Muscle layer of colon (tissue), 2 donors: ENCODE results near the gene SYNE1.
"Not testable (repeated sequence)": the region's sequence is repeated elsewhere in the genome, so short reads cannot be mapped to it uniquely, and the experiment has no call there.

ENCODE experiments used
- H3K27ac ChIP-seq: one replicate; pipeline ENCODE4 v1.7.0; 2013; ENCODE audit warnings: low read depth, mild to moderate bottlenecking, low read length, moderate library complexity
- H3K27me3 ChIP-seq, 2 donors: one replicate each; pipeline ENCODE4 v1.7.0; 2013; ENCODE audit warnings: low read length in 2 of 2, mild to moderate bottlenecking in 2 of 2; ENCODE audit not compliant: insufficient read depth in 2 of 2, control insufficient read depth in 1 of 2
- H3K36me3 ChIP-seq: one replicate; pipeline ENCODE4 v1.7.0; 2013; ENCODE audit warnings: mild to moderate bottlenecking, low read length; ENCODE audit not compliant: insufficient read depth
- H3K4me1 ChIP-seq: one replicate; pipeline ENCODE4 v1.7.0; 2013; ENCODE audit warnings: mild to moderate bottlenecking, low read length; ENCODE audit not compliant: insufficient read depth
- H3K4me3 ChIP-seq, 2 donors: one replicate each; pipeline ENCODE4 v1.7.0; 2013; ENCODE audit warnings: low read length in 2 of 2, low read depth in 1 of 2, mild to moderate bottlenecking in 1 of 2, moderate library complexity in 1 of 2
- H3K9ac ChIP-seq: one replicate; pipeline ENCODE4 v1.7.0; 2013; ENCODE audit warnings: low read length
- H3K9me3 ChIP-seq: one replicate; pipeline ENCODE4 v1.7.0; 2013; ENCODE audit warnings: mild to moderate bottlenecking, low read length
- donor health status: abdominal sarcoma.
- donor health status: Adenocarcinoma of cecum.

The SYNE1 gene, protein sequence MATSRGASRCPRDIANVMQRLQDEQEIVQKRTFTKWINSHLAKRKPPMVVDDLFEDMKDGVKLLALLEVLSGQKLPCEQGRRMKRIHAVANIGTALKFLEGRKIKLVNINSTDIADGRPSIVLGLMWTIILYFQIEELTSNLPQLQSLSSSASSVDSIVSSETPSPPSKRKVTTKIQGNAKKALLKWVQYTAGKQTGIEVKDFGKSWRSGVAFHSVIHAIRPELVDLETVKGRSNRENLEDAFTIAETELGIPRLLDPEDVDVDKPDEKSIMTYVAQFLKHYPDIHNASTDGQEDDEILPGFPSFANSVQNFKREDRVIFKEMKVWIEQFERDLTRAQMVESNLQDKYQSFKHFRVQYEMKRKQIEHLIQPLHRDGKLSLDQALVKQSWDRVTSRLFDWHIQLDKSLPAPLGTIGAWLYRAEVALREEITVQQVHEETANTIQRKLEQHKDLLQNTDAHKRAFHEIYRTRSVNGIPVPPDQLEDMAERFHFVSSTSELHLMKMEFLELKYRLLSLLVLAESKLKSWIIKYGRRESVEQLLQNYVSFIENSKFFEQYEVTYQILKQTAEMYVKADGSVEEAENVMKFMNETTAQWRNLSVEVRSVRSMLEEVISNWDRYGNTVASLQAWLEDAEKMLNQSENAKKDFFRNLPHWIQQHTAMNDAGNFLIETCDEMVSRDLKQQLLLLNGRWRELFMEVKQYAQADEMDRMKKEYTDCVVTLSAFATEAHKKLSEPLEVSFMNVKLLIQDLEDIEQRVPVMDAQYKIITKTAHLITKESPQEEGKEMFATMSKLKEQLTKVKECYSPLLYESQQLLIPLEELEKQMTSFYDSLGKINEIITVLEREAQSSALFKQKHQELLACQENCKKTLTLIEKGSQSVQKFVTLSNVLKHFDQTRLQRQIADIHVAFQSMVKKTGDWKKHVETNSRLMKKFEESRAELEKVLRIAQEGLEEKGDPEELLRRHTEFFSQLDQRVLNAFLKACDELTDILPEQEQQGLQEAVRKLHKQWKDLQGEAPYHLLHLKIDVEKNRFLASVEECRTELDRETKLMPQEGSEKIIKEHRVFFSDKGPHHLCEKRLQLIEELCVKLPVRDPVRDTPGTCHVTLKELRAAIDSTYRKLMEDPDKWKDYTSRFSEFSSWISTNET (N-terminal part only)

DNA sequence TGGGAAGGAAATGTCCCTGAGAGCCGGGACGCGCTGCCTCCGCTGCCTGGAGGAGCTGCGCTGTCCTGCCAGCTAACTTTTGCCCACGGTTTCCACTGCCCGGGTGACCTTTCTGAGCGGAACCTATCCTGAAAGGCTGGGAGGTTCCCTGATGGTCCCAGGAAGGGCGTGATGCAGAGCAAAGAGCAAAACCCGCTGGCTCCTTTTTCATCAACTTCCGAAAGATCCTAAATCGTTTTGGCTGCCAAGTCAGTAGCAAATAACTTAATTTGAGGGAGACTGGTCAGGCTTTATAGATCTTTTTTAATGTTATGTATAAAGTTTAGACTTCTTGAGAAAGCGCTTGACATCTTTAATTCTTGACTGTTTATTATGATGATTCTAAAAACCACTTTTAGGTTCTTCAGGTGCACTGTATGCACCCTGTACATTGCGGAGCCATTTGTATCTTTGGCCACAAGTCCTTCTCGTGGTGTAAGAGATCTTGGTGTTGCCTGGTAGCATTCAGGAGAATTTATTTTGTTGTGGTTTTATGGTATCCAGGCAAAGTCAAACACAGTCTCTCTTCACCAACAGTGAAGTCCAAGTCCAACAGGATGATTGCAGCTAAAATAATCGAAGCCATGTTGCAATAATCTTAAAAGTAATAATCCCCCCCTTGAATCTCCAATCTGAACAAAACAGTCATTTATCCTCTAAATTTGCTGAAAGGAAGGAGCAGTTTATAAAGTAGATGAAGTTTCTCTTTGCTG is at the start of gene SYNE1:
SYNE1 (minus strand) TSS at position 67 of the 752 bp plus-strand sequence. CDS start 9,031 bp downstream, outside the sequence.
- H3K27me3 ChIP-seq = no peaks in the 10 kb centered on the region
- peaks cover 12% of the 10 kb centered on the region for H3K4me1 ChIP-seq
- H3K4me3 ChIP-seq = peak within 1 kb of the TSS; percentile 81 to 84
- H3K9me3 ChIP-seq = no peaks in the 10 kb centered on the region
- peak within 1 kb of the TSS; percentile 89 for H3K27ac ChIP-seq
- H3K36me3 ChIP-seq = no peaks in the 10 kb centered on the region
- H3K9ac ChIP-seq = peak within 1 kb of the TSS; percentile 53

GRCh38 chr6:152685819-152686218 is 48.7 kb upstream of the SYNE1 start:
- Histone ChIP-seq H3K27me3 (no peaks in the 10 kb centered on the region), H3K9me3 (no peaks in the 10 kb centered on the region), H3K9ac (no peak overlapping the region), H3K4me3 (no peak overlapping the region), H3K4me1 (no peaks in the 10 kb centered on the region), H3K27ac (no peak overlapping the region), H3K36me3 (no peaks in the 10 kb centered on the region)

GRCh38 chr6:152682935-152683334 is 45.8 kb upstream of the SYNE1 start:
- not testable (repeated sequence) for H3K27me3 ChIP-seq, H3K36me3 ChIP-seq, H3K4me3 ChIP-seq, H3K4me1 ChIP-seq, H3K27ac ChIP-seq, H3K9ac ChIP-seq, H3K9me3 ChIP-seq

- Histone ChIP-seq H3K36me3 (no peaks in the 10 kb centered on the region), H3K9me3 (no peaks in the 10 kb centered on the region), H3K27ac (no peak overlapping the region), H3K4me3 (no peak overlapping the region), H3K9ac (no peak overlapping the region), H3K27me3 (no peaks in the 10 kb centered on the region), H3K4me1 (no peaks in the 10 kb centered on the region)
Measured at GRCh38 chr6:152682141-152682540, 45.0 kb upstream of the SYNE1 start.

- H3K4me1 ChIP-seq = no peaks in the 10 kb centered on the region
- no peak overlapping the region for H3K27ac ChIP-seq
- H3K4me3 ChIP-seq = no peak overlapping the region
- H3K36me3 ChIP-seq = no peaks in the 10 kb centered on the region
- no peak overlapping the region for H3K9ac ChIP-seq
- H3K27me3 ChIP-seq = no peaks in the 10 kb centered on the region
- H3K9me3 ChIP-seq = no peaks in the 10 kb centered on the region
Measured at GRCh38 chr6:152680879-152681517, 43.8 kb upstream of the SYNE1 start.

GRCh38 chr6:152680151-152680550 is 43.0 kb upstream of the SYNE1 start:
- Histone ChIP-seq H3K9ac (no peak overlapping the region), H3K27ac (no peak overlapping the region), H3K9me3 (no peaks in the 10 kb centered on the region), H3K27me3 (no peaks in the 10 kb centered on the region), H3K36me3 (no peaks in the 10 kb centered on the region), H3K4me1 (no peaks in the 10 kb centered on the region), H3K4me3 (no peak overlapping the region)

GRCh38 chr6:152673236-152673635 is 36.1 kb upstream of the SYNE1 start:
- Histone ChIP-seq H3K9ac (no peak overlapping the region), H3K27me3 (no peaks in the 10 kb centered on the region), H3K36me3 (no peaks in the 10 kb centered on the region), H3K27ac (no peak overlapping the region), H3K4me3 (no peak overlapping the region), H3K4me1 (no peaks in the 10 kb centered on the region), H3K9me3 (no peaks in the 10 kb centered on the region)

GRCh38 chr6:152671171-152671570 is 34.0 kb upstream of the SYNE1 start:
- H3K4me3 ChIP-seq = no peak overlapping the region
- H3K9me3 ChIP-seq = no peaks in the 10 kb centered on the region
- no peak overlapping the region for H3K27ac ChIP-seq
- no peaks in the 10 kb centered on the region for H3K27me3 ChIP-seq
- H3K36me3 ChIP-seq = no peaks in the 10 kb centered on the region
- H3K4me1 ChIP-seq = no peaks in the 10 kb centered on the region
- H3K9ac ChIP-seq = no peak overlapping the region

DNA sequence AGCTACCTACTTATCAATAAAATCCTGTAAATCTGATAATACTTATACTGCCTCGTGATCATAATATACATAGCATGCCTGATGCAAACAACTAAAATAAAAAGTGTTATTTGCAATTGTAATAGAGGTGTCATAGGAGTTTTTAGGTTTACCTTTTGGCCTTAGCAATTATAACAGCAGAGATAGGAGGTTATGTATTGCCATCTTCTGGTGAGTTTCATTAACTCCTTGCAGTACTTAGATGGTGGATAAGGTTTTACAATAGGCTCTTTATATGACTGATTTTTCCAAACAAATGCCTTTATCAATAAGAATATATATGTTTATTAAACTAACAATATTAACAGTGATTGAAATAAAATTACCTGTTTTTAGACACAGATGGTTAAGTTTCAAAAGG is 32.7 kb upstream of the SYNE1 start:
- Histone ChIP-seq H3K9me3 (no peaks in the 10 kb centered on the region), H3K27ac (no peak overlapping the region), H3K27me3 (no peaks in the 10 kb centered on the region), H3K4me3 (no peak overlapping the region), H3K9ac (no peak overlapping the region), H3K36me3 (no peaks in the 10 kb centered on the region), H3K4me1 (no peaks in the 10 kb centered on the region)

DNA sequence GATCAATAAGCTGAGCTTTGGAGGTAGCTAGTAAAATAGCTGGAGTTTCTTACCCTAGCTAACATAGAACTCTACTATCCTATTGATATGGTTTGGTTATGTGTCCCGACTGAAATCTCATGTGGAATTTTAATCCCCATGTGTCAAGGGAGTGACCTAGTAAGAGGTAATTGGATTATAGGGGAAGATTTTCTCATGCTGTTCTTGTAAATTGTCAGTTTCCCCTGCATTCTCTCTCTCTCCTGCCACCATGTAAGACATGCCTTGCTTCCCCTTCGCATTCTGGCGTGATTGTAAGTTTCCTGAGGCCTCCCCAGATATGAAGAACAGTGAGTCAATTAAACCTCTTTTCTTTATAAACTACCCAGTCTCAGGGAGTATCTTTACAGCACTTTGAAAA is 24.6 kb upstream of the SYNE1 start:
- Histone ChIP-seq H3K27me3 (no peaks in the 10 kb centered on the region), H3K27ac (no peak overlapping the region), H3K36me3 (no peaks in the 10 kb centered on the region), H3K9me3 (no peaks in the 10 kb centered on the region), H3K9ac (no peak overlapping the region), H3K4me1 (no peaks in the 10 kb centered on the region), H3K4me3 (no peak overlapping the region)
